ENCODE data around the gene TAF3.

TAF3 gene

GRCh38 chr10:8035006-8035640, 216.8 kb downstream of the TAF3 start:
- no peak for DNase-seq (ENCODE audit: insufficient read length, low spot score)
- TF ChIP-seq CTCF (IDR thresholded peaks at IDR 0.05; ENCODE audit: insufficient read depth, missing control alignments), result no peak
- FAIRE-seq, result no peak

GRCh38 chr10:8035641-8036470, 217.6 kb downstream of the TAF3 start:
- TF ChIP-seq CTCF (IDR thresholded peaks at IDR 0.05; ENCODE audit: insufficient read depth, missing control alignments), result no peak
- no peak for DNase-seq (ENCODE audit: insufficient read length, low spot score)
- no peak for FAIRE-seq

GRCh38 chr10:8036506-8037198, 218.3 kb downstream of the TAF3 start:
- DNase-seq (ENCODE audit: insufficient read length, low spot score) (no peak), FAIRE-seq (no peak)
- TF ChIP-seq CTCF (IDR thresholded peaks at IDR 0.05; ENCODE audit: insufficient read depth, missing control alignments), result no peak

GRCh38 chr10:8037199-8037801, 219.0 kb downstream of the TAF3 start:
- DNase-seq (ENCODE audit: insufficient read length, low spot score) (no peak), FAIRE-seq (no peak)
- TF ChIP-seq CTCF (IDR thresholded peaks at IDR 0.05; ENCODE audit: insufficient read depth, missing control alignments), result no peak

GRCh38 chr10:8037941-8038894, 219.9 kb downstream of the TAF3 start:
- DNase-seq (ENCODE audit: insufficient read length, low spot score) (no peak), FAIRE-seq (no peak)
- no peak for TF ChIP-seq CTCF (IDR thresholded peaks at IDR 0.05; ENCODE audit: insufficient read depth, missing control alignments)

GRCh38 chr10:8039321-8039881, 221.1 kb downstream of the TAF3 start:
- no peak for TF ChIP-seq CTCF (IDR thresholded peaks at IDR 0.05; ENCODE audit: insufficient read depth, missing control alignments)
- DNase-seq (ENCODE audit: insufficient read length, low spot score), result no peak
- no peak for FAIRE-seq

Data from D721Med (cell line).